Activated CD4-positive, CD25-positive, alpha-beta regulatory T cell (primary cell): ENCODE measurements around the gene SLC19A3.
"Not testable (repeated sequence)": the region's sequence is repeated elsewhere in the genome, so short reads cannot be mapped to it uniquely, and the experiment has no call there.

Experiments
- DNase-seq, 4 experiments: peaks; one replicate each; lab custom pipeline; 2025; lab: John Stamatoyannopoulos, UW

The SLC19A3 gene

GRCh38 chr2:227717687-227718567 is at the start of gene SLC19A3:
TSS of gene SLC19A3 (minus strand) at chr2:227718028. CDS start at chr2:227702318, 15,710 bp downstream.
- no peak for DNase-seq

GRCh38 chr2:227766373-227766883 is 48.6 kb upstream of the SLC19A3 start:
- DNase-seq = peak; percentile 9 to 18 (median 14)

- DNase-seq = no peak
Measured at GRCh38 chr2:227765788-227766372, 48.1 kb upstream of the SLC19A3 start.

GRCh38 chr2:227761740-227762476 is 44.1 kb upstream of the SLC19A3 start:
- no peak for DNase-seq

- DNase-seq = no peak
Measured at GRCh38 chr2:227759411-227760118, 41.7 kb upstream of the SLC19A3 start.

- not testable (repeated sequence) for DNase-seq
Measured at GRCh38 chr2:227756261-227756660, 38.4 kb upstream of the SLC19A3 start.

GRCh38 chr2:227748079-227748478 is 30.3 kb upstream of the SLC19A3 start:
- no peak for DNase-seq

- DNase-seq = no peak
Measured at GRCh38 chr2:227745594-227745993, 27.8 kb upstream of the SLC19A3 start, which contains the start of gene SCYGR8. TSS of gene SCYGR8 (plus strand) at chr2:227745894. CDS start at chr2:227745894, 0 bp downstream.

- DNase-seq = not testable (repeated sequence)
Measured at GRCh38 chr2:227740705-227741104, 22.9 kb upstream of the SLC19A3 start.

- DNase-seq = no peak
Measured at GRCh38 chr2:227739351-227739750, 21.5 kb upstream of the SLC19A3 start.

- DNase-seq = no peak
Measured at GRCh38 chr2:227728035-227728434, 10.2 kb upstream of the SLC19A3 start, which contains the start of gene SCYGR7. TSS of gene SCYGR7 (plus strand) at chr2:227728335. CDS start at chr2:227728335, 0 bp downstream.

GRCh38 chr2:227724394-227725039 is 6.7 kb upstream of the SLC19A3 start, which contains the start of gene SCYGR6:
TSS of gene SCYGR6 (minus strand) at chr2:227724757. CDS start at chr2:227724757, 0 bp downstream.
- no peak for DNase-seq

GRCh38 chr2:227722821-227723220 is 5.0 kb upstream of the SLC19A3 start:
- not testable (repeated sequence) for DNase-seq

- DNase-seq = no peak
Measured at GRCh38 chr2:227720680-227721079, 2.9 kb upstream of the SLC19A3 start.

- no peak for DNase-seq
Measured at GRCh38 chr2:227719641-227720040, 1.8 kb upstream of the SLC19A3 start.

- DNase-seq = no peak
Measured at GRCh38 chr2:227716501-227716900, 1.3 kb downstream of the SLC19A3 start.

GRCh38 chr2:227713291-227713690 is 4.5 kb downstream of the SLC19A3 start:
- no peak for DNase-seq

- DNase-seq = no peak
Measured at GRCh38 chr2:227710986-227711385, 6.8 kb downstream of the SLC19A3 start.

- no peak for DNase-seq
Measured at GRCh38 chr2:227707390-227707789, 10.4 kb downstream of the SLC19A3 start.

GRCh38 chr2:227706859-227707258 is 11.0 kb downstream of the SLC19A3 start:
- DNase-seq = no peak

GRCh38 chr2:227703961-227704360 is 13.9 kb downstream of the SLC19A3 start:
- DNase-seq = no peak
